H1 (cell line): Measurements from ENCODE around the gene FSIP1. TPM values are rescaled to one million over a fixed set of nuclear protein-coding genes. Genes with fewer than 3 reads are reported as not detected.

Experiments used
- CTCF ChIA-PET: fragments of 300-600 bp; sonication (Branson Sonifier 250); formaldehyde crosslinking; loops from one replicate; lab custom pipeline; 2021; ENCODE audit not compliant: partially characterized antibody; lab: Charles Lee
- POLR2A ChIA-PET: fragments of 300-600 bp; sonication (Branson Sonifier 250); formaldehyde crosslinking; loops from one replicate; lab custom pipeline; 2021; ENCODE audit warnings: inconsistent platforms; ENCODE audit not compliant: partially characterized antibody; lab: Charles Lee
- DNase-seq, 2 experiments: peaks; one replicate each; pipeline versions ENCODE4 v3.0.0 to v3.0.0-alpha.2; 2010 to 2022; ENCODE audit warnings: low spot score in 2 of 2, low read depth in 1 of 2, mixed read lengths in 1 of 2
- FAIRE-seq: peaks from 2 replicates; lab custom pipeline; 2011; peaks lifted over from hg19 to GRCh38; lab: Jason Lieb, UNC
- H2AFZ ChIP-seq: 2 replicates; pipeline ENCODE4 v1.8.1; 2012; ENCODE audit warnings: low read length, inconsistent platforms
- H2AK5ac ChIP-seq: 2 replicates; pipeline ENCODE4 v1.6.1; 2013; ENCODE audit warnings: low read depth, low read length
- H2BK120ac ChIP-seq: replicated peaks from 2 replicates; pipeline ENCODE3; 2013; ENCODE audit warnings: low read depth, low read length, inconsistent platforms
- H2BK12ac ChIP-seq: 2 replicates; pipeline ENCODE4 v1.6.1; 2013; ENCODE audit warnings: low read depth, low read length
- H2BK15ac ChIP-seq: 2 replicates; pipeline ENCODE4 v1.6.1; 2013; ENCODE audit warnings: low read length
- H2BK20ac ChIP-seq: 2 replicates; pipeline ENCODE4 v1.6.1; 2013; ENCODE audit warnings: low read length
- H2BK5ac ChIP-seq: 2 replicates; pipeline ENCODE4 v1.6.1; 2013; ENCODE audit warnings: low read depth, low read length
- H3K14ac ChIP-seq: 2 replicates; pipeline ENCODE4 v1.6.1; 2013; ENCODE audit warnings: inconsistent platforms; ENCODE audit not compliant: insufficient read length
- H3K18ac ChIP-seq: 2 replicates; pipeline ENCODE4 v1.6.1; 2013; ENCODE audit warnings: low read length; ENCODE audit errors: extremely low read depth
- H3K23ac ChIP-seq: 2 replicates; pipeline ENCODE4 v1.6.1; 2013; ENCODE audit warnings: inconsistent platforms; ENCODE audit not compliant: insufficient read length
- H3K23me2 ChIP-seq: 2 replicates; pipeline ENCODE4 v1.6.1; 2013; ENCODE audit warnings: low read depth, low read length
- H3K27ac ChIP-seq: 2 replicates; pipeline ENCODE4 v1.6.1; 2011; ENCODE audit warnings: low read depth, low read length, inconsistent platforms
- H3K27me3 ChIP-seq, 4 experiments: replicated peaks in 1 of 4; 1 replicate in 1 of 4; 2 replicates in 3 of 4; pipeline versions ENCODE4 v1.6.1 to v1.8.1; 2011 to 2013; ENCODE audit warnings: low read length in 3 of 4, mild to moderate bottlenecking in 3 of 4, inconsistent platforms in 2 of 4, mixed read lengths in 2 of 4, moderate library complexity in 1 of 4; ENCODE audit not compliant: control insufficient read depth in 3 of 4, insufficient read depth in 3 of 4; ENCODE audit errors: extremely low read depth in 1 of 4
- H3K36me3 ChIP-seq, 4 experiments: 2 replicates each; pipeline versions ENCODE4 v1.6.1 to v1.8.1; 2011 to 2013; ENCODE audit warnings: mild to moderate bottlenecking in 4 of 4, low read length in 3 of 4, moderate library complexity in 2 of 4, control low read depth in 1 of 4, inconsistent platforms in 1 of 4; ENCODE audit not compliant: insufficient read depth in 4 of 4, control insufficient read depth in 2 of 4
- H3K4ac ChIP-seq: replicated peaks from 2 replicates; pipeline ENCODE3; 2013; ENCODE audit warnings: low read length, low read depth, mixed read lengths, inconsistent platforms; ENCODE audit not compliant: insufficient read length
- H3K4me1 ChIP-seq, 4 experiments: replicated peaks in 1 of 4; 1 replicate in 1 of 4; 2 replicates in 3 of 4; pipeline versions ENCODE4 v1.6.1 to v1.8.1; 2011 to 2013; ENCODE audit warnings: low read length in 3 of 4, inconsistent platforms in 2 of 4, mixed read lengths in 1 of 4; ENCODE audit not compliant: insufficient read depth in 4 of 4, control insufficient read depth in 3 of 4
- H3K4me2 ChIP-seq, 2 experiments: 2 replicates each; pipeline versions ENCODE4 v1.6.1 to v1.8.1; 2011 to 2013; ENCODE audit warnings: low read depth in 2 of 2, low read length in 2 of 2, control low read depth in 1 of 2, inconsistent platforms in 1 of 2, mild to moderate bottlenecking in 1 of 2; ENCODE audit not compliant: insufficient read depth in 1 of 2
- H3K4me3 ChIP-seq, 4 experiments: fragments of 200-600, 300-600 bp in 1 of 4; sonication (generic), shearing (Covaris generic), sonication (Bioruptor Twin) in 1 of 4; 2 replicates each; pipeline versions ENCODE4 v1.5.1 to v1.8.1; 2011 to 2016; ENCODE audit warnings: low read length in 4 of 4, low read depth in 3 of 4, control low read depth in 2 of 4, inconsistent platforms in 2 of 4, mild to moderate bottlenecking in 2 of 4, mixed read lengths in 1 of 4, moderate library complexity in 1 of 4; ENCODE audit not compliant: insufficient read depth in 2 of 4; ENCODE audit errors: extremely low read depth in 1 of 4
- H3K56ac ChIP-seq: replicated peaks from 2 replicates; pipeline ENCODE3; 2013; ENCODE audit warnings: low read depth, mild to moderate bottlenecking, mixed read lengths, low read length, inconsistent platforms; ENCODE audit not compliant: insufficient read length
- H3K79me1 ChIP-seq: 2 replicates; pipeline ENCODE4 v1.6.1; 2013; ENCODE audit warnings: low read depth, low read length, control low read depth
- H3K79me2 ChIP-seq, 2 experiments: 2 replicates each; pipeline versions ENCODE4 v1.6.1 to v1.8.1; 2012 to 2013; ENCODE audit warnings: low read length in 2 of 2, mild to moderate bottlenecking in 2 of 2, inconsistent platforms in 1 of 2; ENCODE audit not compliant: insufficient read depth in 2 of 2, control insufficient read depth in 1 of 2
- H3K9ac ChIP-seq, 4 experiments: replicated peaks in 1 of 4; 1 replicate in 1 of 4; 2 replicates in 3 of 4; pipeline versions ENCODE4 v1.6.1 to v1.8.1; 2011 to 2013; ENCODE audit warnings: low read depth in 3 of 4, low read length in 3 of 4, control low read depth in 2 of 4, mild to moderate bottlenecking in 2 of 4, moderate library complexity in 2 of 4, inconsistent platforms in 1 of 4; ENCODE audit errors: extremely low read depth in 1 of 4
- H3K9me3 ChIP-seq, 2 experiments: 2 replicates each; pipeline versions ENCODE4 v1.6.1 to v1.8.1; 2012 to 2013; ENCODE audit warnings: mild to moderate bottlenecking in 2 of 2, moderate library complexity in 2 of 2, control low read depth in 1 of 2, inconsistent platforms in 1 of 2, low read depth in 1 of 2, low read length in 1 of 2, mixed read lengths in 1 of 2; ENCODE audit not compliant: insufficient read depth in 2 of 2
- H4K20me1 ChIP-seq, 2 experiments: replicated peaks in 1 of 2; 2 replicates each; pipeline versions ENCODE3 to v1.8.1; 2011 to 2013; ENCODE audit warnings: inconsistent platforms in 2 of 2, low read length in 2 of 2, mild to moderate bottlenecking in 1 of 2; ENCODE audit not compliant: insufficient read depth in 2 of 2, control insufficient read depth in 1 of 2
- H4K5ac ChIP-seq: 2 replicates; pipeline ENCODE4 v1.6.1; 2013; ENCODE audit warnings: low read length, low read depth, mixed read lengths, inconsistent platforms; ENCODE audit not compliant: insufficient read length
- H4K8ac ChIP-seq: 2 replicates; pipeline ENCODE4 v1.8.0; 2013; ENCODE audit warnings: mild to moderate bottlenecking, moderate library complexity, low read length, inconsistent platforms; ENCODE audit not compliant: insufficient read depth; ENCODE audit errors: extremely low read depth
- H4K91ac ChIP-seq: replicated peaks from 2 replicates; pipeline ENCODE3; 2013; ENCODE audit warnings: low read length, mixed read lengths, inconsistent platforms; ENCODE audit not compliant: insufficient read length
- CBX8 ChIP-seq: fragments of 300-800, 300-1000 bp; sonication (generic); IDR thresholded peaks from 2 replicates; pipeline ENCODE4 v1.7.1; 2016; ENCODE audit warnings: low read depth, low read length, borderline replicate concordance
- EP300 ChIP-seq, 2 experiments: IDR thresholded peaks; 1 replicate in 1 of 2; 2 replicates in 1 of 2; pipeline ENCODE4 v1.6.1; 2011 to 2012; ENCODE audit warnings: low read depth in 2 of 2, low read length in 2 of 2, mild to moderate bottlenecking in 2 of 2, borderline replicate concordance in 1 of 2, inconsistent platforms in 1 of 2, moderate library complexity in 1 of 2
- FOSL1 ChIP-seq: IDR thresholded peaks from 2 replicates; pipeline ENCODE4 v1.6.1; 2011; ENCODE audit warnings: mild to moderate bottlenecking, low read depth, low read length, moderate library complexity; ENCODE audit not compliant: insufficient read depth
- NANOG ChIP-seq: IDR thresholded peaks from 2 replicates; pipeline ENCODE4 v1.6.1; 2011; ENCODE audit warnings: low read length, low read depth, mild to moderate bottlenecking, inconsistent platforms; ENCODE audit not compliant: insufficient read depth, poor library complexity, severe bottlenecking
- SIN3A ChIP-seq, 2 experiments: IDR thresholded peaks in 1 of 2; conservative IDR thresholded peaks in 1 of 2; 2 replicates each; pipeline ENCODE4 v1.6.1; 2011 to 2012; ENCODE audit warnings: low read length in 2 of 2, improper control_type of control experiment in 1 of 2, low read depth in 1 of 2, mild to moderate bottlenecking in 1 of 2
- SRF ChIP-seq: IDR thresholded peaks from 2 replicates; pipeline ENCODE4 v1.6.1; 2011; ENCODE audit warnings: mild to moderate bottlenecking, low read depth, low read length, moderate library complexity
- TAF7 ChIP-seq: optimal IDR thresholded peaks from 2 replicates; pipeline ENCODE3; 2011; ENCODE audit warnings: low read depth, mild to moderate bottlenecking, inconsistent platforms, low read length, moderate library complexity, borderline replicate concordance
- TCF12 ChIP-seq: IDR thresholded peaks from 2 replicates; pipeline ENCODE4 v1.6.1; 2011; ENCODE audit warnings: low read depth, mild to moderate bottlenecking, low read length
- TEAD4 ChIP-seq: IDR thresholded peaks from 2 replicates; pipeline ENCODE4 v1.6.1; 2012; ENCODE audit warnings: low read depth, low read length, inconsistent platforms, mixed read lengths
- WGBS, 2 experiments: shearing (Covaris generic) in 1 of 2; methylation state at CpG; one replicate each; pipeline versions ENCODE4 v1.1.6 to v1.1.7; 2013 to 2015; ENCODE audit warnings: low lambda C conversion rate in 2 of 2, mixed read lengths in 2 of 2, inconsistent platforms in 1 of 2, low coverage in 1 of 2, missing lambda C conversion rate in 1 of 2; ENCODE audit not compliant: insufficient replicate concordance in 2 of 2, insufficient coverage in 1 of 2, insufficient read length in 1 of 2; ENCODE audit errors: extremely low coverage in 1 of 2, missing lambda C conversion rate in 1 of 2; 5-methylcytosine and 5-hydroxymethylcytosine counted together
- polyA plus RNA-seq, 7 experiments: library from polyadenylated mRNA; depleted of rRNA in 3 of 7; stranded (reverse) in 5 of 7; unstranded in 2 of 7; fragments of >200 nt in 5 of 7; fragments of 200-250 nt in 2 of 7; gene quantifications; 1 replicate in 5 of 7; 2 replicates in 1 of 7; 4 replicates in 1 of 7; pipeline versions ENCODE4 v1.2.1 to v1.2.3, GENCODE V29; 2011 to 2013; ENCODE audit warnings: missing spikeins in 2 of 7, mixed read lengths in 2 of 7
- total RNA-seq: library from RNA; stranded (reverse); fragmentation: NEBNext Ultra II Directional; extraction: Animal tissue kit (Norgen Biotek cat#: 25700); gene quantifications from 2 replicates; pipeline ENCODE4 v1.2.1, GENCODE V29; 2021
- TF ChIP-seq, protein P1 (sequence below), 3 experiments: IDR thresholded peaks; 1 replicate in 2 of 3; 2 replicates in 1 of 3; pipeline versions ENCODE4 v1.5.1 to v1.6.1; 2011; ENCODE audit warnings: low read length in 3 of 3, mild to moderate bottlenecking in 3 of 3, inconsistent platforms in 2 of 3, low read depth in 1 of 3, moderate library complexity in 1 of 3; ENCODE audit not compliant: insufficient read depth in 1 of 3; ENCODE audit errors: control extremely low read depth in 1 of 3

The FSIP1 gene
- total and polyA plus RNA-seq, 2 of the 8 experiments (the other 6 are each of a cell fraction or from before 2014, with no cell fraction given) = 0.18 to 1.3 TPM

DNA sequence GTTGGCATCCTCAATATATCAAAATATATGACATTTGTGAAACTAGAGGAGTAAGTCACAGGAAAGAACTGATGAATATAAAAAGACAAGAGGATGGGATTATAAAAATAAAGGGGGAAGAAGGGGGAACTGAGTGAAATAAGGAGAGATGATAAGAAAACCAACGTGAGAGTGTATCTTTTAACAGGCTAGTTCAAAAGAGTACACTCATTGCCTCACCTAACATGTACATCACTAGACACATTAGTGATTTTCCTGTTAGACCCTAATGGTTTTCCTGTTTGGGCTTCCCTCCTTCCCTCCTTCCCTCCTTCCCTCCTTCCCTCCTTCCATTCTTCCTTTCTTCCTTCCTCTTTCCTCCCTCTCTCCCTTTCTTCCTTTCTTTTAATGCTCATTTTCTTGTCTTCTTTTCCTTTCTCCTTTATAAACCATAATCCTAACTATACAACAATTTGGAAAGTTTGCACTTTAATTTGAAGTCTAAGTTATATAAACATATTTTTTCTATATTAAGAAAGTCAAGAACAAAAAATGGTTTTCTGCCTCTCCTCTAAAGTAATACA, 35.8 kb downstream of the FSIP1 start:
- Histone ChIP-seq H3K14ac (no peak overlapping the region), H4K91ac (no peak overlapping the region), H2BK12ac (no peak overlapping the region), H2BK5ac (no peak overlapping the region), H3K27ac (no peak overlapping the region), H2BK15ac (no peak overlapping the region), H3K4me2 (no peak overlapping the region), H3K4ac (no peak overlapping the region), H4K8ac (no peak overlapping the region), H4K5ac (no peak overlapping the region), H4K20me1 (no peaks in the 10 kb centered on the region), H3K9me3 (no peaks in the 10 kb centered on the region), H2AK5ac (no peak overlapping the region), H3K79me1 (no peaks in the 10 kb centered on the region), H3K79me2 (no peaks in the 10 kb centered on the region), H3K23me2 (no peaks in the 10 kb centered on the region), H2AFZ (no peak overlapping the region), H3K23ac (no peak overlapping the region), H3K36me3 (no peaks in the 10 kb centered on the region), H3K18ac (no peak overlapping the region), H3K4me3 (no peak overlapping the region), H3K4me1 (no peaks in the 10 kb centered on the region), H3K56ac (no peak overlapping the region), H3K27me3 (no peaks in the 10 kb centered on the region), H2BK120ac (no peak overlapping the region), H3K9ac (no peak overlapping the region), H2BK20ac (no peak overlapping the region)
- DNase-seq (no peak), FAIRE-seq (no peak)
- CTCF ChIA-PET = interaction anchor here (2.2 kb wide), 1 partner anchor 10 kb away, joined by 8 read pairs; no protein-coding TSS in a partner anchor
- 71% methylated on average over 1 of the region's 1 CpG; no CpG with 5 or more reads in 1 of the 2 experiments for WGBS, 2 experiments
- POLR2A ChIA-PET = no interaction called here
- TF ChIP-seq NANOG = no peak
- TF ChIP-seq, protein P1, sequence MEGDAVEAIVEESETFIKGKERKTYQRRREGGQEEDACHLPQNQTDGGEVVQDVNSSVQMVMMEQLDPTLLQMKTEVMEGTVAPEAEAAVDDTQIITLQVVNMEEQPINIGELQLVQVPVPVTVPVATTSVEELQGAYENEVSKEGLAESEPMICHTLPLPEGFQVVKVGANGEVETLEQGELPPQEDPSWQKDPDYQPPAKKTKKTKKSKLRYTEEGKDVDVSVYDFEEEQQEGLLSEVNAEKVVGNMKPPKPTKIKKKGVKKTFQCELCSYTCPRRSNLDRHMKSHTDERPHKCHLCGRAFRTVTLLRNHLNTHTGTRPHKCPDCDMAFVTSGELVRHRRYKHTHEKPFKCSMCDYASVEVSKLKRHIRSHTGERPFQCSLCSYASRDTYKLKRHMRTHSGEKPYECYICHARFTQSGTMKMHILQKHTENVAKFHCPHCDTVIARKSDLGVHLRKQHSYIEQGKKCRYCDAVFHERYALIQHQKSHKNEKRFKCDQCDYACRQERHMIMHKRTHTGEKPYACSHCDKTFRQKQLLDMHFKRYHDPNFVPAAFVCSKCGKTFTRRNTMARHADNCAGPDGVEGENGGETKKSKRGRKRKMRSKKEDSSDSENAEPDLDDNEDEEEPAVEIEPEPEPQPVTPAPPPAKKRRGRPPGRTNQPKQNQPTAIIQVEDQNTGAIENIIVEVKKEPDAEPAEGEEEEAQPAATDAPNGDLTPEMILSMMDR (IDR thresholded peaks at IDR 0.05; ENCODE audit: control extremely low read depth in 1 of 3, insufficient read depth in 1 of 3, low read depth in 1 of 3, low read length in 3 of 3) = no peak
- TF ChIP-seq FOSL1 = no peak
- no peak for TF ChIP-seq CBX8
- TF ChIP-seq TCF12 = no peak
- TF ChIP-seq SIN3A (conservative IDR thresholded peaks at IDR 0.05 in 1 of 2, IDR thresholded peaks at IDR 0.05 in 1 of 2; ENCODE audit: low read depth in 1 of 2, low read length in 2 of 2) = no peak
- no peak for TF ChIP-seq TEAD4
- TF ChIP-seq SRF = no peak
- no peak for TF ChIP-seq TAF7
- TF ChIP-seq EP300 (IDR thresholded peaks at IDR 0.05; ENCODE audit: borderline replicate concordance in 1 of 2, low read depth in 2 of 2, low read length in 2 of 2) = no peak
